Activated naive CD8-positive, alpha-beta T cell treated with anti-CD3 and anti-CD28 coated beads, Interleukin-2, amount 50 U/mL, for 24 hours (primary cell): ENCODE data around the gene LHX3.

Source experiments
- ATAC-seq: fragments of 150-1000 bp; cut with Tn5 transposase; one replicate; pipeline ENCODE4 v1.10.0; 2021
- DNase-seq: peaks from one replicate; pipeline ENCODE4 v3.0.0; 2021
- H3K27ac Mint-ChIP-seq: one replicate; pipeline ENCODE4 v1.8.0; 2021; ENCODE audit warnings: mild to moderate bottlenecking, mixed read lengths
- H3K27me3 Mint-ChIP-seq: one replicate; pipeline ENCODE4 v1.8.0; 2021; ENCODE audit warnings: mixed read lengths
- H3K36me3 Mint-ChIP-seq: one replicate; pipeline ENCODE4 v1.8.0; 2021; ENCODE audit warnings: low read depth, mixed read lengths
- H3K4me1 Mint-ChIP-seq: one replicate; pipeline ENCODE4 v1.8.0; 2021; ENCODE audit warnings: mixed read lengths
- H3K4me3 Mint-ChIP-seq: one replicate; pipeline ENCODE4 v1.8.0; 2021; ENCODE audit warnings: mild to moderate bottlenecking, moderate library complexity, mixed read lengths
- H3K9me3 Mint-ChIP-seq: one replicate; pipeline ENCODE4 v1.8.0; 2021; ENCODE audit warnings: mixed read lengths

The LHX3 gene

GRCh38 chr9:136204838-136205706 lies at the start of gene LHX3:
Gene LHX3 (minus strand): TSS chr9:136205128. CDS start chr9:136205012, 116 bp downstream.
- peaks cover 10% of the 10 kb centered on the region for H3K36me3 Mint-ChIP-seq
- H3K27me3 Mint-ChIP-seq = peaks cover 27% of the 10 kb centered on the region
- no peak within 1 kb of the TSS for H3K4me3 Mint-ChIP-seq
- no peaks in the 10 kb centered on the region for H3K4me1 Mint-ChIP-seq
- DNase-seq = peak; percentile 38
- no peak within 1 kb of the TSS for H3K27ac Mint-ChIP-seq
- ATAC-seq = no peak
- H3K9me3 Mint-ChIP-seq = no peaks in the 10 kb centered on the region

- no peaks in the 10 kb centered on the region for H3K9me3 Mint-ChIP-seq
- no peaks in the 10 kb centered on the region for H3K27me3 Mint-ChIP-seq
- no peak overlapping the region for H3K27ac Mint-ChIP-seq
Observed at GRCh38 chr9:136253246-136254130, 48.6 kb upstream of the LHX3 start.

GRCh38 chr9:136252846-136253245 lies 47.9 kb upstream of the LHX3 start:
- no peak overlapping the region for H3K4me3 Mint-ChIP-seq
- no peak for DNase-seq
- H3K27ac Mint-ChIP-seq = no peak overlapping the region
- no peaks in the 10 kb centered on the region for H3K27me3 Mint-ChIP-seq
- ATAC-seq = no peak
- no peaks in the 10 kb centered on the region for H3K9me3 Mint-ChIP-seq
- no peaks in the 10 kb centered on the region for H3K4me1 Mint-ChIP-seq
- H3K36me3 Mint-ChIP-seq = no peaks in the 10 kb centered on the region

More at GRCh38 chr9:136253246-136254130, 48.6 kb upstream of the LHX3 start:
- H3K4me1 Mint-ChIP-seq = no peaks in the 10 kb centered on the region
- ATAC-seq = no peak
- H3K4me3 Mint-ChIP-seq = no peak overlapping the region
- H3K36me3 Mint-ChIP-seq = no peaks in the 10 kb centered on the region
- DNase-seq = no peak

GRCh38 chr9:136252281-136252680 lies 47.4 kb upstream of the LHX3 start:
- no peak for ATAC-seq
- H3K9me3 Mint-ChIP-seq = no peaks in the 10 kb centered on the region
- H3K4me1 Mint-ChIP-seq = no peaks in the 10 kb centered on the region
- no peaks in the 10 kb centered on the region for H3K36me3 Mint-ChIP-seq
- DNase-seq = no peak
- H3K27ac Mint-ChIP-seq = no peak overlapping the region
- H3K27me3 Mint-ChIP-seq = no peaks in the 10 kb centered on the region
- no peak overlapping the region for H3K4me3 Mint-ChIP-seq

GRCh38 chr9:136251264-136252115 lies 46.6 kb upstream of the LHX3 start:
- Mint-ChIP-seq H3K27ac (no peak overlapping the region), H3K4me3 (no peak overlapping the region), H3K4me1 (no peaks in the 10 kb centered on the region), H3K9me3 (no peaks in the 10 kb centered on the region), H3K36me3 (no peaks in the 10 kb centered on the region), H3K27me3 (no peaks in the 10 kb centered on the region)
- ATAC-seq (no peak), DNase-seq (no peak)

GRCh38 chr9:136250676-136251075 lies 45.7 kb upstream of the LHX3 start:
- Mint-ChIP-seq H3K4me3 (no peak overlapping the region), H3K27me3 (no peaks in the 10 kb centered on the region), H3K36me3 (no peaks in the 10 kb centered on the region), H3K27ac (no peak overlapping the region), H3K4me1 (peaks cover 4% of the 10 kb centered on the region), H3K9me3 (no peaks in the 10 kb centered on the region)
- ATAC-seq = no peak
- DNase-seq = no peak

- peaks cover 4% of the 10 kb centered on the region for H3K4me1 Mint-ChIP-seq
- ATAC-seq (no peak), DNase-seq (no peak)
- H3K4me3 Mint-ChIP-seq = no peak overlapping the region
- H3K27me3 Mint-ChIP-seq = no peaks in the 10 kb centered on the region
- H3K27ac Mint-ChIP-seq = no peak overlapping the region
- no peaks in the 10 kb centered on the region for H3K36me3 Mint-ChIP-seq
- no peaks in the 10 kb centered on the region for H3K9me3 Mint-ChIP-seq
Observed at GRCh38 chr9:136249877-136250559, 45.1 kb upstream of the LHX3 start.

GRCh38 chr9:136248951-136249876 lies 44.3 kb upstream of the LHX3 start:
- no peaks in the 10 kb centered on the region for H3K9me3 Mint-ChIP-seq
- H3K4me1 Mint-ChIP-seq = peaks cover 12% of the 10 kb centered on the region
- no peak for DNase-seq
- no peak overlapping the region for H3K4me3 Mint-ChIP-seq
- H3K27ac Mint-ChIP-seq = no peak overlapping the region
- ATAC-seq = no peak
- no peaks in the 10 kb centered on the region for H3K36me3 Mint-ChIP-seq
- H3K27me3 Mint-ChIP-seq = no peaks in the 10 kb centered on the region

- Mint-ChIP-seq H3K27ac (no peak overlapping the region), H3K9me3 (no peaks in the 10 kb centered on the region), H3K36me3 (peaks cover 6% of the 10 kb centered on the region), H3K4me1 (peaks cover 23% of the 10 kb centered on the region), H3K4me3 (no peak overlapping the region), H3K27me3 (no peaks in the 10 kb centered on the region)
- ATAC-seq = no peak
- DNase-seq = no peak
Observed at GRCh38 chr9:136247947-136248637, 43.2 kb upstream of the LHX3 start.

- H3K4me3 Mint-ChIP-seq = no peak overlapping the region
- ATAC-seq (no peak), DNase-seq (no peak)
- H3K36me3 Mint-ChIP-seq = peaks cover 6% of the 10 kb centered on the region
- H3K27me3 Mint-ChIP-seq = no peaks in the 10 kb centered on the region
- peaks cover 28% of the 10 kb centered on the region for H3K4me1 Mint-ChIP-seq
- H3K9me3 Mint-ChIP-seq = no peaks in the 10 kb centered on the region
- no peak overlapping the region for H3K27ac Mint-ChIP-seq
Observed at GRCh38 chr9:136247551-136247916, 42.6 kb upstream of the LHX3 start.

- Mint-ChIP-seq H3K36me3 (peaks cover 8% of the 10 kb centered on the region), H3K4me3 (no peak overlapping the region), H3K27ac (no peak overlapping the region), H3K27me3 (no peaks in the 10 kb centered on the region), H3K9me3 (no peaks in the 10 kb centered on the region), H3K4me1 (peaks cover 31% of the 10 kb centered on the region)
- no peak for ATAC-seq
- no peak for DNase-seq
Observed at GRCh38 chr9:136246849-136247550, 42.1 kb upstream of the LHX3 start.
